GM12878 (cell line): ENCODE results near the gene FAM222B. TPM values are rescaled to one million over a fixed set of nuclear protein-coding genes. Genes with fewer than 3 reads are reported as not detected.
A peak's percentile ranks its signal among the peaks of the same experiment; 100 is the strongest.

Source experiments
- ATAC-seq: fragments of 200-7000 bp; cut with Tn5 transposase; 3 replicates; pipeline ENCODE4 v1.9.1; 2020; ENCODE audit warnings: mild to moderate bottlenecking, moderate library complexity
- BruUV-seq: library from RNA; stranded (reverse); fragments of 400-500 nt; replicated peaks from 2 replicates; lab custom pipeline; 2021; lab: Mats Ljungman, UMichigan
- CTCF ChIA-PET: fragments of 300-600 bp; sonication (Branson Sonifier 250); formaldehyde crosslinking; extraction: SDS; loops from one replicate; lab custom pipeline; 2021; ENCODE audit warnings: inconsistent platforms; lab: Yijun Ruan, JAX
- POLR2A ChIA-PET: fragments of 350-600 bp; formaldehyde crosslinking; extraction: SDS; loops from one replicate; lab custom pipeline; 2021; ENCODE audit warnings: inconsistent platforms; lab: Charles Lee
- RAD21 ChIA-PET: fragments of 300-600 bp; sonication (Branson Sonifier 250); formaldehyde crosslinking; loops from one replicate; lab custom pipeline; 2023; ENCODE audit warnings: antibody characterized with exemption; ENCODE audit not compliant: unreplicated experiment; lab: Charles Lee
- SMC1A ChIA-PET: fragments of 300-600 bp; sonication (Branson Sonifier 250); formaldehyde crosslinking; loops from one replicate; lab custom pipeline; 2023; ENCODE audit not compliant: unreplicated experiment, uncharacterized antibody; lab: Charles Lee
- DNase-seq: peaks from one replicate; pipeline ENCODE4 v3.0.0-alpha.2; 2011; ENCODE audit warnings: low read depth, low spot score
- FAIRE-seq: peaks from 3 replicates; lab custom pipeline; 2011; peaks lifted over from hg19 to GRCh38; lab: Jason Lieb, UNC
- H2AFZ ChIP-seq: 2 replicates; pipeline ENCODE4 v1.6.0; 2011; ENCODE audit warnings: low read depth, low read length, control low read depth; ENCODE audit not compliant: control insufficient read depth
- H3K27ac ChIP-seq: 2 replicates; pipeline ENCODE4 v1.5.1; 2011; ENCODE audit warnings: control low read depth; ENCODE audit not compliant: control insufficient read depth, insufficient read depth
- H3K27me3 ChIP-seq, 2 experiments: replicated peaks in 1 of 2; 2 replicates each; pipeline versions ENCODE4 v1.6.0 to v1.6.1; 2011; ENCODE audit warnings: low read length in 1 of 2; ENCODE audit not compliant: control insufficient read depth in 2 of 2, insufficient read depth in 2 of 2
- H3K36me3 ChIP-seq, 2 experiments: 2 replicates each; pipeline ENCODE4 v1.5.1; 2011; ENCODE audit warnings: low read length in 1 of 2; ENCODE audit not compliant: control insufficient read depth in 2 of 2, insufficient read depth in 2 of 2
- H3K4me1 ChIP-seq: 2 replicates; pipeline ENCODE4 v1.6.1; 2011; ENCODE audit warnings: mild to moderate bottlenecking, low read length, moderate library complexity, mixed read lengths; ENCODE audit not compliant: control insufficient read depth, insufficient read depth
- H3K4me2 ChIP-seq: 2 replicates; pipeline ENCODE4 v1.6.0; 2011; ENCODE audit warnings: control low read depth; ENCODE audit not compliant: control insufficient read depth, insufficient read depth
- H3K4me3 ChIP-seq: fragments of 200-600 bp; sonication (generic); 2 replicates; pipeline ENCODE4 v1.5.1; 2016
- H3K79me2 ChIP-seq: 2 replicates; pipeline ENCODE4 v1.6.0; 2011; ENCODE audit warnings: low read length; ENCODE audit not compliant: control insufficient read depth, insufficient read depth
- H3K9ac ChIP-seq: 2 replicates; pipeline ENCODE4 v1.8.0; 2011; ENCODE audit warnings: low read length, control low read depth, mixed read lengths; ENCODE audit not compliant: control insufficient read depth, insufficient read depth
- H3K9me3 ChIP-seq: replicated peaks from 3 replicates; pipeline ENCODE4 v1.5.1; 2011; ENCODE audit warnings: mild to moderate bottlenecking, low read length; ENCODE audit not compliant: control insufficient read depth, insufficient read depth
- H4K20me1 ChIP-seq: 2 replicates; pipeline ENCODE4 v1.6.0; 2011; ENCODE audit not compliant: control insufficient read depth, insufficient read depth
- BCL11A ChIP-seq: IDR thresholded peaks from 2 replicates; pipeline ENCODE4 v1.6.1; 2011; ENCODE audit warnings: low read depth, low read length
- EGR1 ChIP-seq, 2 experiments: IDR thresholded peaks; 1 replicate in 1 of 2; 2 replicates in 1 of 2; pipeline ENCODE4 v1.6.1; 2011 to 2012; ENCODE audit warnings: low read depth in 2 of 2, low read length in 2 of 2, borderline replicate concordance in 1 of 2, mild to moderate bottlenecking in 1 of 2, moderate library complexity in 1 of 2
- ETV6 ChIP-seq, 2 experiments: fragments of 450-650 bp in 1 of 2; IDR thresholded peaks in 1 of 2; conservative IDR thresholded peaks in 1 of 2; 2 replicates each; pipeline ENCODE4 v1.6.1; 2014; ENCODE audit warnings: antibody characterized with exemption in 1 of 2, borderline replicate concordance in 1 of 2, low read depth in 1 of 2, mild to moderate bottlenecking in 1 of 2, moderate library complexity in 1 of 2
- MLLT1 ChIP-seq: fragments of 450-650 bp; IDR thresholded peaks from 2 replicates; pipeline ENCODE4 v1.6.1; 2016; ENCODE audit warnings: mild to moderate bottlenecking
- NKRF ChIP-seq: fragments of 450-650 bp; conservative IDR thresholded peaks from 2 replicates; pipeline ENCODE4 v1.6.1; 2017; ENCODE audit warnings: mild to moderate bottlenecking, moderate library complexity
- PAX5 ChIP-seq: IDR thresholded peaks from 2 replicates; pipeline ENCODE4 v1.6.1; 2011; ENCODE audit warnings: low read depth, low read length, borderline replicate concordance
- TAF1 ChIP-seq: IDR thresholded peaks from 2 replicates; pipeline ENCODE4 v1.6.1; 2011; ENCODE audit warnings: mild to moderate bottlenecking, low read depth, low read length, borderline replicate concordance
- WGBS: methylation state at CpG from one replicate; pipeline ENCODE4 v1.1.6; 2016; ENCODE audit warnings: low lambda C conversion rate; ENCODE audit not compliant: insufficient replicate concordance, insufficient coverage; ENCODE audit errors: missing lambda C conversion rate; 5-methylcytosine and 5-hydroxymethylcytosine counted together
- in situ Hi-C: fragments of 300-500 bp; cut with MboI; formaldehyde crosslinking; loops from 9 replicates; pipeline ENCODE4 v1.14.3; 2018; ENCODE audit warnings: mixed read lengths
- intact Hi-C: fragments of 100-400 bp; cut with micrococcal nuclease; formaldehyde crosslinking; loops from one replicate; pipeline ENCODE4 v1.14.2; 2022; ENCODE audit not compliant: unreplicated experiment
- polyA plus RNA-seq, 11 experiments: library from polyadenylated mRNA; depleted of rRNA in 4 of 11; unstranded in 6 of 11; stranded (reverse) in 5 of 11; fragments of >200 nt; fragmentation: Nextera tagmentation in 4 of 11; fragmentation: Illumina TruSeq in 1 of 11; extraction: Ambion mirVana in 4 of 11; extraction: Trizol in 1 of 11; gene quantifications; 1 replicate in 1 of 11; 2 replicates in 10 of 11; pipeline versions ENCODE4 v1.2.1 to v1.2.3, GENCODE V29; 2011 to 2016; ENCODE audit warnings: inconsistent platforms in 2 of 11, missing spikeins in 2 of 11, low read depth in 1 of 11
- total RNA-seq, 4 experiments: library from RNA; depleted of rRNA in 3 of 4; stranded (reverse); fragments of >200 nt in 3 of 4; fragmentation: Illumina TruSeq in 1 of 4; extraction: Trizol in 1 of 4; gene quantifications; 2 replicates each; pipeline versions ENCODE4 v1.2.1 to v1.2.3, GENCODE V29; 2013 to 2021

Gene FAM222B
- total and polyA plus RNA-seq, 10 of the 15 experiments (the other 5 are each of a cell fraction or from before 2014, with no cell fraction given), result 2.8 to 18.3 (median 6.4) TPM

DNA sequence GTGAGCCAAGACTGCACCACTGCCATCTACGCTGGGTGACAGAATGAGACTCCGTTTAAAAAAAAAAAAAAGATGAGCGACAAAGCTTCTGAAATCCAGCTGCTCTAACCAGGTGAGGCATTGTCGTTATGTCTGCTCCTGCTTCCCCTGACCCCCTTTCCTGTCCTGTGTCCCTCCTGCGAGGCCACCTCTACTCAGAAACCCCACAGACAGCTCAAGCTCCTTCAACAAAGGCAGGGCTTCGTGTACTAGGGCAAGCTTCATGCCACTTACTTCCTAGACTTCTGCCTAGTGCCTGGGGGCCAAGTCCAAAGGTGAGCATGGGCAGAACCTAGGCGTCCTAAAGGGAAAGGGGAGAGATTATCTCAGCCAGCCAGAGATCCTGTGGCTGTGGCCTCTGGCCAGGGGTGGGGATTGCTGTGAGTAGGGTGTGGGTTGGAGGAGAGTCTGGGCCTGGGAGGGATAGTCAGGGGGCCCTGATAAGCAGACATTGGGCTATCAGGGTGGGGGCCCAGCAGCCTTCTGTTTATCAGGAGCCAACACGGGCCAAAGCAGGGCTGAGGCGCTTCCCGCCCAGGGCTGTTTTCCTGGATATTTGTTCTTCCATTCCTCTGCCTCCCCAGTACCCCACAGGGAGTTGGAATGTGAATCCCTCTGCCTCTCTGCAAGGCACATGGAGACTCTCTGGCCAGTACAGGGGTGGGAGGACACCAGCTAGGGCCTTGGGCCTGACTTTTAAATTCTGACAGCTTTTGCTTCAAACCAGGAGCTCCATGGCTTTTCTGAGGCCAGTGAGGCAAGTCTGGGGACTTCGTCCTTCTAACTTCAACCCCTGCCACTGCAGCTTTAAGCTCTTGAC, 22.6 kb upstream of the FAM222B start:
- no peaks in the 10 kb centered on the region for H3K79me2 ChIP-seq

GRCh38 chr17:28863953-28864352, 21.4 kb upstream of the FAM222B start:
- no peaks in the 10 kb centered on the region for H4K20me1 ChIP-seq
- H2AFZ ChIP-seq, result no peak overlapping the region
- in situ Hi-C loops, result no loop called here
- ChIA-PET POLR2A (interaction anchor here (0.5 kb wide), 1 partner anchor 10 kb away, joined by 3 read pairs; no protein-coding TSS in a partner anchor), SMC1A (interaction anchor here (1.1 to 4.0 kb wide), 3 partner anchors 24 to 30 kb away, joined by 3 to 19 read pairs (median 4); no protein-coding TSS in a partner anchor), RAD21 (interaction anchor here (0.7 to 1.3 kb wide), 4 partner anchors 14 to 183 kb away, joined by 3 to 4 read pairs (median 3); no protein-coding TSS in a partner anchor), CTCF (interaction anchor here (2.2 kb wide), 1 partner anchor 15 kb away, joined by 12 read pairs; no protein-coding TSS in a partner anchor)
- H3K4me3 ChIP-seq, result no peak overlapping the region
- FAIRE-seq (no peak), DNase-seq (no peak), ATAC-seq (no peak)
- peaks cover 9% of the 10 kb centered on the region for H3K4me1 ChIP-seq
- BruUV-seq, result no TSS peak
- no peak overlapping the region for H3K27ac ChIP-seq
- no peaks in the 10 kb centered on the region for H3K79me2 ChIP-seq
- H3K9me3 ChIP-seq, result no peaks in the 10 kb centered on the region
- H3K4me2 ChIP-seq, result no peak overlapping the region
- intact Hi-C loops, result no loop called here
- peaks cover 2 to 9% of the 10 kb centered on the region in 2 experiments; a peak in 3 of 4 replicates for H3K36me3 ChIP-seq
- WGBS, result 100% methylated on average over 1 of the region's 1 CpG
- no peaks in the 10 kb centered on the region for H3K27me3 ChIP-seq
- no peak overlapping the region for H3K9ac ChIP-seq
- no peak for TF ChIP-seq NKRF
- TF ChIP-seq PAX5, result no peak
- no peak for TF ChIP-seq MLLT1
- no peak for TF ChIP-seq EGR1 (IDR thresholded peaks at IDR 0.05; ENCODE audit: borderline replicate concordance in 1 of 2, low read depth in 2 of 2, low read length in 2 of 2)
- TF ChIP-seq BCL11A, result no peak

More for the DNA sequence above, 22.6 kb upstream of the FAM222B start:
- H3K27ac ChIP-seq, result peak overlapping the region; percentile 31; the same call in 1 of the 2 replicates
- intact Hi-C loops, result no loop called here
- H4K20me1 ChIP-seq, result no peaks in the 10 kb centered on the region
- peak overlapping the region; percentile 48 for H2AFZ ChIP-seq
- WGBS, result 70% methylated on average over 11 of the region's 11 CpGs
- CTCF ChIA-PET, result interaction anchor here (0.7 to 2.2 kb wide), 4 partner anchors 15 to 101 kb away, joined by 4 to 12 read pairs (median 7); no protein-coding TSS in a partner anchor
- H3K36me3 ChIP-seq, result peaks cover 2 to 4% of the 10 kb centered on the region in 2 experiments; a peak in 3 of 4 replicates
- TF ChIP-seq TAF1, result no peak
- peak in 1 of 2 experiments; percentile 2; a peak in 1 of 4 replicates for TF ChIP-seq ETV6 (conservative IDR thresholded peaks at IDR 0.05 in 1 of 2, IDR thresholded peaks at IDR 0.05 in 1 of 2; ENCODE audit: borderline replicate concordance in 1 of 2, low read depth in 1 of 2)
- H3K4me1 ChIP-seq, result peaks cover 9% of the 10 kb centered on the region
- in situ Hi-C loops, result no loop called here
- FAIRE-seq (no peak), DNase-seq (no peak), ATAC-seq (peak; percentile 28)
- SMC1A ChIA-PET, result interaction anchor here (0.6 to 4.0 kb wide), 6 partner anchors 9 to 102 kb away, joined by 3 to 19 read pairs (median 3); no protein-coding TSS in a partner anchor
- RAD21 ChIA-PET, result interaction anchor here (0.7 to 2.4 kb wide), 5 partner anchors 14 to 138 kb away, joined by 3 to 7 read pairs (median 5); no protein-coding TSS in a partner anchor
- BruUV-seq, result no TSS peak
- no peaks in the 10 kb centered on the region for H3K9me3 ChIP-seq
- H3K4me2 ChIP-seq, result peak overlapping the region; percentile 22; the same call in 1 of the 2 replicates
- H3K27me3 ChIP-seq, result no peaks in the 10 kb centered on the region
- no peak overlapping the region for H3K4me3 ChIP-seq
- POLR2A ChIA-PET, result interaction anchor here (0.5 to 1.0 kb wide), 5 partner anchors 33 to 1554 kb away, joined by 3 to 4 read pairs (median 3); no protein-coding TSS in a partner anchor
- H3K9ac ChIP-seq, result peak overlapping the region; percentile 32
